AG09319 (cell line): ENCODE results near the gene TARBP1.
"Not testable (repeated sequence)": the region's sequence is repeated elsewhere in the genome, so short reads cannot be mapped to it uniquely, and the experiment has no call there.

Experiments used
- DNase-seq: peaks from one replicate; pipeline ENCODE4 v3.0.0-alpha.2; 2010; ENCODE audit warnings: low read depth; ENCODE audit errors: extremely low read depth
- TF ChIP-seq, protein P1 (sequence below): IDR thresholded peaks from 2 replicates; pipeline ENCODE4 v1.5.1; 2011; ENCODE audit warnings: low read depth, mild to moderate bottlenecking, inconsistent platforms, low read length, moderate library complexity

Gene TARBP1

DNA sequence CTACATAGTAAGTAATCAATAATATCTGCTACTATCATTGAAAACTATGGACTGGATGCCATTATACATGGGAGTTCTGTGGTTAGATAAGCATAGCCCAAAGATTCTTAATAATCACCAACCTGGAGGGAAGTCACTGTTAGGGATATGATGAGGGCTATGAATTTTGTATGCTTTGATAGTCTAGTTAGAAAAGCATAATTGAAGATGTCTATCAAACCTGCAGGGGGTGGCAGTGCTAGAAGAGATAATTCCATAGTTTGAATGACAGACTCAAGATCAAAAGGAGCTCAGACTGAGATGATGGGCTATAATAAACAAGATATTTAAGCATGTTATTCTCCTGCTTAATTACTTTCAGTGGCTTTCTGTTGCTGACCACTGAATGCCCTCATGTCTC lies 121.1 kb downstream of the TARBP1 start:
- DNase-seq, result no peak
- TF ChIP-seq, protein P1, sequence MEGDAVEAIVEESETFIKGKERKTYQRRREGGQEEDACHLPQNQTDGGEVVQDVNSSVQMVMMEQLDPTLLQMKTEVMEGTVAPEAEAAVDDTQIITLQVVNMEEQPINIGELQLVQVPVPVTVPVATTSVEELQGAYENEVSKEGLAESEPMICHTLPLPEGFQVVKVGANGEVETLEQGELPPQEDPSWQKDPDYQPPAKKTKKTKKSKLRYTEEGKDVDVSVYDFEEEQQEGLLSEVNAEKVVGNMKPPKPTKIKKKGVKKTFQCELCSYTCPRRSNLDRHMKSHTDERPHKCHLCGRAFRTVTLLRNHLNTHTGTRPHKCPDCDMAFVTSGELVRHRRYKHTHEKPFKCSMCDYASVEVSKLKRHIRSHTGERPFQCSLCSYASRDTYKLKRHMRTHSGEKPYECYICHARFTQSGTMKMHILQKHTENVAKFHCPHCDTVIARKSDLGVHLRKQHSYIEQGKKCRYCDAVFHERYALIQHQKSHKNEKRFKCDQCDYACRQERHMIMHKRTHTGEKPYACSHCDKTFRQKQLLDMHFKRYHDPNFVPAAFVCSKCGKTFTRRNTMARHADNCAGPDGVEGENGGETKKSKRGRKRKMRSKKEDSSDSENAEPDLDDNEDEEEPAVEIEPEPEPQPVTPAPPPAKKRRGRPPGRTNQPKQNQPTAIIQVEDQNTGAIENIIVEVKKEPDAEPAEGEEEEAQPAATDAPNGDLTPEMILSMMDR, result no peak

DNA sequence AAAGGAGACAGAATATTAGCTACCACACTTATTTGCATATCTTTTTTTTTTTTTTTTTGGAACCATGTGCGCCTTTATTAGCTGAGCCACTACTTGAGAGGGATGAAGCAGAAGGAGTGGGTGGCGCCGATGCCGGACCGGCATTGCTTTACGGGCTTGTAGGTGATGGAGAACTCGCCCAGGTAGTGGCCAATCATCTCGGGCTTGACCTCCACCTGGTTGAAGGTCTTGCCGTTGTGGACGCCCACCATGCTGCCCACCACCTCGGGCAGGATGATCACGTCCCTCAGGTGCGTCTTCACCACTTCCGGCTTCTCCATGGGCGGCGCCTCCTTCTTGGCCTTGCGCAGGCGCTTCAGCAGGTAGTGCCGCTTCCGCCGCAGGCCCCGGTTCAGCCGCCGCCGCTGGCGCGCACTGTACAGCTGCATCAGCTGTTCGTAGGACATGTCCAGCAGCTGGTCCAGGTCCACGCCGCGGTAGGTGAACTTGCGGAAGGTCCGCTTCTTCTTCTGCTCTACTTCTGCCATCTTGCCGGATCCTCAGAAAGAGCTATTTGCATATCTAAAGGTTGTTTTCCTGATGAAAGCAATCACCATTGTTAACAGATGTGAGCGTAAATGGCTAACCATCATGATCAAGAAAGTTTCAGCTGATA lies 122.2 kb downstream of the TARBP1 start:
- DNase-seq, result not testable (repeated sequence)

DNA sequence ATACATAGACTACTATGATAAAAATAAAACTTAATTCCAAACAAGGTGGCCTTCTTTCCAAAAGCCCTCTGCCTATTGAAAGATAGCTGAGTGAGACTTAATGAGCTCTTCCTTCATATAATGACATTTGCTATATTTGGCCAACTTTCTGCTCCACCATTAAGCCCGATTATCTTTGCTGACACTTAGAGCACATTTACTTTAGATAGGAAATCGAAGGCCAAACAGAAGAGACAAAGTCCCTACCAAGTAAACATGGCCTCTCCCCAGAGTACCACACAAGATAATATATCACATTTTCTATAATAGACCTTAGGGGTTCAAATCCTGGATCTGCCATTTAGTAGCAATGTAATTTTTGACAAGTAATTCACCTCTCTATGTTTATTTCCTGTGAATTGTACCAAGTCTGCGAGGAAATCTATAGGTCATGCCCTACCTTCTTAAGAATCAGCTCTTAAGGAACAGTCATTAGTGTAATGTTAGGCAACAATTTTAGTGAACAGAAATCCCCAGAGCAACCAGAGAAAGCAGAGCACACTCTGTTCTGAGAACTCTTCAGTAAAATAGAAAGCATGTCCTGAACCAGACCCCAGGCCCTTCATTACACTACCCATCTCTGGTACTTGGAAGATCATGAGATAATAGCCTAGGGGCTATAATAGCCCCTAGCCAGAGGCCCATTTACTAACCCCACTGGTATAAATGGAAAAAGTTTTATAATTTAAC lies 123.0 kb downstream of the TARBP1 start:
- TF ChIP-seq, protein P1, result no peak
- no peak for DNase-seq

DNA sequence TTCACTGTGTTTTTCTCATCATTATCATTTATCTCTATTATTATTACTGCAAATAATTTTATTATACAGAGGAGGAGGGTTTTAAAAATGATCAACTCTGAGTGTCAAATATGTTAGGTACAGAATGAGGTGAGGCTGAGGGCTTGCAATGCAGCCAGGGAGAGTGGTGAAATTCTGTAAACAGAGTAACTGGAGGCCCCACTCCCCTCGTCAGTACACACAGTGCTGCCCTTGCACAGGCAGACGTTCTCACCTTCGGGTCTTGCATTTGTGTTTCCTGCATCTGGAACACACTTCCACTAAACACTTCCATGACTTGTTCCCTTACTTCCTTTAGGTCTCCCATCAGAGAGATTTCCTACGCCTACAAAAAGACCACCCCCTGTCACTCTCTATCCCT lies 130.0 kb downstream of the TARBP1 start:
- no peak for DNase-seq
- TF ChIP-seq, protein P1, result no peak

DNA sequence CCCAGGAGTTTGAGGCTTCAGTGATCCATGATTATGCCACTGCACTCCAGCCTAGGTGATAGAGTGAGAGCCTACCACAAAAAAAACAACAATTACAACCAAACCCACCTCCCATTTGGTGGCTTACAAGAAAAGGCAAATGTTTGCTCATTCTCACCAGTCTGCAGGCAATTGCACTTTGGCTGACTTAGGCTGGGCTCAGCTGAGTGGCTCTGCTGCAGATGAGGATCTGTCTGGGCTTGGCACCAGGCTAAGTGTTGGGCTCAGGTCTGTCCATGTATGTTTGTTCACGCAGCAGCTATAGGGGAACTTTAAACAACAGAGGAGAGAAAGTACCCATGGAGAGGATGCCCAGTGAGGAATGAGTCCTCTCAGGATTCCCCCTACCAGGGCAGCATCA lies 133.7 kb downstream of the TARBP1 start:
- no peak for DNase-seq
- TF ChIP-seq, protein P1, result no peak

DNA sequence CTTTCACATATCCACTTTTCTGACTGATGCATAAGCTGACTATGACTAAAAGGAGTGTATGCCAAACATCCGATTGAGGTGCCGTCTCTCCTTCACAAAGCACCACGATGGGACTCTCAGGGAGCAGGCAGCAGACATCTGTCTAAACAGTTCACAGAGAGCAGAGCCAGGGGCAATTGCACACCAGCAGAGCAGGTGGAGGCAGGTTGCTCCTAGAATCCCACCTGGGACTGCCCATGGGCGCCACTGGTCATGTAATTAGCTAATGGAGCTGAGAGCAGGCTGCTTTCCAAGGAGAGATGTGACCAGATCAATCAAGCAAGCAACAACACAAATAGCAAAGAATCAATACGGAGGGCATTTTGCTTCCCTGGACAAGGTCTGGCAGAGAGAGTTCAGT lies 136.2 kb downstream of the TARBP1 start:
- DNase-seq, result no peak
- TF ChIP-seq, protein P1, result no peak
